Stimulated activated CD8-positive, alpha-beta memory T cell treated with anti-CD3 and anti-CD28 coated beads, Interleukin-4, amount 100 ng/mL, for 1 hour (primary cell): ENCODE data around the gene MARS1.

Source experiments
- DNase-seq, 2 donors: peaks; one replicate each; pipeline ENCODE4 v3.0.0-alpha.2; 2020; ENCODE audit warnings: low read depth in 2 of 2, low spot score in 1 of 2

Gene MARS1

GRCh38 chr12:57526477-57527126 is 38.7 kb downstream of the MARS1 start:
- DNase-seq = no peak

- no peak for DNase-seq
Observed at GRCh38 chr12:57527184-57527583, 39.3 kb downstream of the MARS1 start.

DNA sequence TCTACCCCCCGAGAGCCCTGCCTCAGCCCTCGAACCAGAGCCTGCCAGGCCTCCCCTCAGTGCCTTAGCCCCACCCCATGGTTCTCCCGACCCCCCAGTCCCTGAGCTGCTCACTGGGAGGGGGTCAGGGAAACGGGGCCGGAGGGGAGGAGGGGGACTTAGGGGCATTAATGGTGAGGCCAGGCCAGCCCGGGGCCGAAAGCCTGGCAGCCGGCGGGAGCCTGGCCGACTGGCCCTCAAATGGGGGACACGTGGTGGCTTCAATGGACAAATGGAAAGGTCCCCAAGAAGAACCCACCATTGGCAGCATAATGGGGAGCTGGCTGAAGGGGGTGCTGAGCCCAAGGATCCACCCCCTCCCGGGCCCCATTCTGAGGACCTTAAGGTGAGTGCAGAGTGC is 40.3 kb downstream of the MARS1 start:
- DNase-seq = no peak

DNA sequence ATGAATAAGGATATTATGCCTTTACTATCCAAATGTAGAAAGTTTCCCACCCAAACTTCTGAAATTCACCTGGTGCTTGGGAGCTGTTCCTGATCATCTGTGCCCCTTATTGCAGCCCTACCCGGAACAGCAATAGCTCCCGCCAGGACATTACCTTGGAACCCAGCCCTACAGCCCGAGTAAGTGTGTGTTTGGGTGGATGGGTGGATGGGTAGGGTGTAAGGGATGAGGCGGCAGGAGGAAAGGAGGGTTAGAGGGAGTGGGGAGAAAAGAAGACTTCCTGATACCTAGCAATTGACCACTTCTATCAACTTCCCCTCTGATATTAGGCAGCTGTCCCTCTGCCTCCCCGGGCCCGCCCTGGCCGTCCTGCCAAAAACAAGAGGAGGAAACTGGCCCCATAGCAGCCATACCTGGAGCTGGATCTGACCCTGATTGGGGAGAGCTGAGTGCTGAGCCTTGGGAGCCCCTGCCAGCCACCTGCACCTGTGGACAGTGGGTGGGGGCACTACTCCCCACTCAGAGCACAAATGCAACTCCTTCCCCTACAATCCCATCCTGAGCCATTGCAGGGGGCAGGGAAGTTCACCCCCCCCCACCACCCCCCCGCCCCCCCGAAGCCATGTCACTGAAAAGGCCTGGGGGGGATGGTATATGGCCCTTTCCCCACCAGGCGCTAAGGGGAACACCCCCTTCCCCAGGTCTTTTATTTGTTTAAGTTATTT is 41.1 kb downstream of the MARS1 start:
- no peak for DNase-seq

GRCh38 chr12:57529831-57530230 is 42.0 kb downstream of the MARS1 start:
- DNase-seq = no peak

- DNase-seq = no peak
Observed at GRCh38 chr12:57530396-57531142, 42.7 kb downstream of the MARS1 start.

GRCh38 chr12:57531836-57532235 is 44.0 kb downstream of the MARS1 start:
- no peak for DNase-seq

DNA sequence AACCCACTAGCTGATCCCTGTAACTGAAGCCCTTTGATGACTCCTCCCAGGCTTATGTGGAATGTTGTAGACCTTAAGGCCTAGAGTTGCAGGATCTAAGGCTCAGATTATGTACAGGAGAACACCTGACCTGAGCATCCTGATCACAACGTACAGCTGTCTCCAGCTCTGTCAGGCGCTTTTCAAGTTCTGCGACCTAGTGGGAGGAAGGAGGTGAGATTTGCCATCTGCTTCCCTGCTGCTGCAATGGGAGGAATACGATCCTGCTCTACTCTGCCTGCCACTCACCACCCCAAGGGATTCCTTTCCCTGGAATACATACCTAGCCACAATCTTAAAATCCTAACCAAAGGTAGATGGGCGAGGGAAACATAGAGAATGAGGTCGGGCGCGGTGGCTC is 45.2 kb downstream of the MARS1 start:
- no peak for DNase-seq

DNA sequence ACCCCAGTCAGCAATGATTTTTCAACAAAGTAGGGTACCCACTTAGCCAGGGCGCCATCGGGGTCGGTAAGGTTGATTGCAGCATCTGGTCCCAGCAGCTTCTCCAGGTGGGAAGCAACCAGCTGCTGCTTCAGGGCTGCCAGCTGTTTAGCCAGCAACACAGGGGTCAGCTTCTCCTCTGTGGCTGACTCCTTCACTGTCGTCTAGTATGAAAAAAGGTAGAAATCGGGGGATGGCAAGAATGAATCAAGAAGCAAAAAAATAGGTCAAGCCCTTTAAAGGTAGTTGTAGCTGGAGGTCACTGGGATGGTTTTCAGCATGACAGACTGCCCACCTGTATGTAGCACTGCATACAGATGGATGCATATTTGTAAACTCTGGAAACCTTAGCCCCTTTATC is 46.4 kb downstream of the MARS1 start:
- DNase-seq = no peak

GRCh38 chr12:57534991-57535543 is 47.2 kb downstream of the MARS1 start:
- DNase-seq = no peak

GRCh38 chr12:57535764-57536596 is 48.1 kb downstream of the MARS1 start:
- DNase-seq = no peak

GRCh38 chr12:57536597-57536942 is 48.7 kb downstream of the MARS1 start:
- DNase-seq = no peak

- no peak for DNase-seq
Observed at GRCh38 chr12:57539134-57539768, 51.4 kb downstream of the MARS1 start.

DNA sequence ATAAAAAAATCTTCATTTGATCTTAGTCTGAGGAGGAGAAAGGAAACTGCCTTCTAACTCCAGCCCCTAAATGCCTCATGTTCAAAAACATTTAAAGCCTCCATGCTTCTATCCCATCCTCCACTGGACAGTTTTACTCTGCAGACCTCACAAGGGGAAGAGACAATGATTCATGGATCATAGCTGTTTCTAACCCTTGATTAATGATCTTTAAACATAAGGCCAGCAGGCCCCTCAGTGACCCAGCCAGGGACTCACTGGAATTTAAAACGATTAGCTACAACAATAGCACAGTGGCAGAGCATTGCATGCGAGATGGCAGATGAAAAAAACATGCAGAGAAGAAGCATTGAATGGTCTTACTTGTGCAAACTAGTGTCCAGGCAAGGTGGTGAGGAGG is 53.1 kb downstream of the MARS1 start:
- DNase-seq = no peak

DNA sequence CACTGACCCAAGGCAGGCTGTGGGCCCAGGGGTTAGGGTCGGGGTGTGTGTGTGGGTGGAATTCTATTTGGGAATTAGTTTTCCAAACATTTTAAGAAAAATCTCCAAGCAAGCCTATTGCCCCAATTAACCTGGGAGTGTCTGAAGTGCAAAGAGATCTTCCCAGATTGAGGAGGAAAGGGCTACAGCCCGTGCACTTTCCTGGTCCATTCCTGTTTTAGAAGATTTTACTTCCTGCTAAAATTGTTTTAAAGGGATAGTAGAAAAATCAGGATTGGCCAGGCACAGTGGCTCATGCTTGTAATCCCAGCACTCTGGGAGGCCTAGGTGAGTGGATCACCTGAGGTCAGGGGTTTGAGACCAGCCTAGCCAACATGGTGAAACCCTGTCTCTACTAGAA is 53.8 kb downstream of the MARS1 start:
- no peak for DNase-seq

GRCh38 chr12:57543581-57543980 is 55.7 kb downstream of the MARS1 start:
- DNase-seq = no peak

DNA sequence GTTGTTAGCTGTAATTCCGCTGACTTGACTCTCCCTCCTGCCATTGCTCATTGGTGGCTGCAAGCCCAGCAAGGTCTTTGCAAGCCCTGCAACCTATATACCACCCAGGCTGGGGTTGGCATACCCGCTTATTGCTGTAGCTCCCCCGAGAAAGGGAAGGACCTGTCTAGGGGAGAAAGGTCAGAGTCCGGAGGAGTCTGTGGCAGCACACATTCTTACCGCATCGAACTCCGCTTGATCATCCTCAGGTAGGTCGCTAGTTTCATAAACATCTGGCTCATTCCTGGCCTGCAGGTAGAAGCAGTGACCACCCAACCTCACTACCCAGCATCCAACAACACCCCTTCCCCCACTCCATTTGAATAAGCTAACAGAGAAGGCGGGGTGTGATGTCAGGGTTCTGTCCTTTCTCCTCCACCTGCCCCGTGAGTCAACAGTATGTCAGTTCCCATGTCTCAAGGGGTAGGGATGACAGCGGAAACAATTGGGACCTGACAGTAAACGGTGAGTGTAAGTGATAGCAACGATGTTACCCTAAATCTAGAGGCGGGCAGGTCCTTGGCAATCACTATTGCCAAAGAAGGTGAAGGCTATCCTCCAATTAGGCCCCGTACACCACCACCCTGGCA is 58.1 kb downstream of the MARS1 start:
- no peak for DNase-seq

GRCh38 chr12:57546438-57547287 is 58.8 kb downstream of the MARS1 start, which contains the start of gene DCTN2:
Gene DCTN2, minus strand, starts transcription at chr12:57547192. Its CDS starts 129 bp downstream, at chr12:57547063.
- DNase-seq = peak; percentile 53 to 74
